Breast epithelium (tissue), 3 donors: ENCODE measurements around the gene TMEM150C.

Source experiments
- CTCF ChIP-seq, 3 donors: fragments of 450-650 bp; IDR thresholded peaks; one replicate each; pipeline ENCODE4 v1.5.1; 2016 to 2017; ENCODE audit warnings: antibody characterized with exemption in 3 of 3, mild to moderate bottlenecking in 3 of 3, moderate library complexity in 3 of 3
- POLR2A ChIP-seq: fragments of 450-650 bp; IDR thresholded peaks from one replicate; pipeline ENCODE4 v1.6.1; 2016; ENCODE audit warnings: antibody characterized with exemption, mild to moderate bottlenecking, moderate library complexity
- POLR2AphosphoS5 ChIP-seq, 3 donors: sonication (generic); formaldehyde crosslinking; IDR thresholded peaks; one replicate each; pipeline ENCODE4 v1.6.1; 2017; ENCODE audit warnings: antibody characterized with exemption in 3 of 3

- TF ChIP-seq CTCF (IDR thresholded peaks at IDR 0.05) (no peak), POLR2A (no peak), POLR2AphosphoS5 (IDR thresholded peaks at IDR 0.05) (no peak)
These were observed 91.9 kb downstream of the TMEM150C start for GRCh38 chr4:82469791-82470345.
